ENCODE results near the gene TRUB2. TPM values are rescaled to one million over a fixed set of nuclear protein-coding genes. Genes with fewer than 3 reads are reported as not detected.

The TRUB2 gene
- total RNA-seq, 2 experiments from 2014 or later: 43.5 to 45.4 TPM

Other genes starting within 250 kb of the TRUB2 start
- 10 to 100 TPM; 63.3 to 66.1 TPM for gene PTGES2, start 194.7 kb downstream of the TRUB2 start, total RNA-seq
- gene LCN2, start 173.0 kb downstream of the TRUB2 start, total RNA-seq: not detected
- gene BBLN, start 162.2 kb downstream of the TRUB2 start, total RNA-seq: 10 to 100 TPM; 74.1 to 77.3 TPM
- gene CIZ1, start 130.9 kb downstream of the TRUB2 start, total RNA-seq: 10 to 100 TPM; 86.8 to 91.3 TPM
- gene DNM1, start 119.1 kb downstream of the TRUB2 start, total RNA-seq: under 1 TPM; 0.37 to 0.58 TPM
- gene GOLGA2, start 46.4 kb downstream of the TRUB2 start, total RNA-seq: 10 to 100 TPM; 23.4 to 24.3 TPM
- 10 to 100 TPM; 16.9 to 19.4 TPM for gene SWI5, start 46.2 kb downstream of the TRUB2 start, total RNA-seq
- 10 to 100 TPM; 41.4 to 45.6 TPM for gene COQ4, start 392 bp upstream of the TRUB2 start, total RNA-seq
- 10 to 100 TPM; 21.0 to 22.8 TPM for gene SLC27A4, start 18.1 kb upstream of the TRUB2 start, total RNA-seq
- 10 to 100 TPM; 81.7 to 85.6 TPM for gene URM1, start 48.9 kb upstream of the TRUB2 start, total RNA-seq
- gene CERCAM, start 98.4 kb upstream of the TRUB2 start, total RNA-seq: 1 to 10 TPM; 1.4 to 2.2 TPM
- gene ODF2, start 133.6 kb upstream of the TRUB2 start, total RNA-seq: 10 to 100 TPM; 72.7 to 76.1 TPM
- gene GLE1, start 182.3 kb upstream of the TRUB2 start, total RNA-seq: 10 to 100 TPM; 45.1 to 45.8 TPM
- gene SPTAN1, start 230.1 kb upstream of the TRUB2 start, total RNA-seq: 100 to 1,000 TPM; 142 to 143 TPM

Measured in activated naive CD8-positive, alpha-beta T cell treated with anti-CD3 and anti-CD28 coated beads for 36 hours (primary cell).